Fibroblast of lung (primary cell): ENCODE data around the gene HIGD2A.

Source experiments
- EZH2 ChIP-seq: IDR thresholded peaks from 2 replicates; pipeline ENCODE4 v1.5.1; 2012; ENCODE audit warnings: low read length, control low read depth, mild to moderate bottlenecking; ENCODE audit errors: missing control alignments
- TF ChIP-seq, protein P1 (sequence below), 2 donors: IDR thresholded peaks in 1 of 2; conservative IDR thresholded peaks in 1 of 2; 1 replicate in 1 of 2; 2 replicates in 1 of 2; pipeline ENCODE4 v1.5.1; 2011 to 2012; ENCODE audit warnings: low read length in 2 of 2, control low read depth in 1 of 2, inconsistent platforms in 1 of 2, low read depth in 1 of 2, mild to moderate bottlenecking in 1 of 2

GRCh38 chr5:176369934-176370711 lies 18.4 kb upstream of the HIGD2A start:
- TF ChIP-seq, protein P1, sequence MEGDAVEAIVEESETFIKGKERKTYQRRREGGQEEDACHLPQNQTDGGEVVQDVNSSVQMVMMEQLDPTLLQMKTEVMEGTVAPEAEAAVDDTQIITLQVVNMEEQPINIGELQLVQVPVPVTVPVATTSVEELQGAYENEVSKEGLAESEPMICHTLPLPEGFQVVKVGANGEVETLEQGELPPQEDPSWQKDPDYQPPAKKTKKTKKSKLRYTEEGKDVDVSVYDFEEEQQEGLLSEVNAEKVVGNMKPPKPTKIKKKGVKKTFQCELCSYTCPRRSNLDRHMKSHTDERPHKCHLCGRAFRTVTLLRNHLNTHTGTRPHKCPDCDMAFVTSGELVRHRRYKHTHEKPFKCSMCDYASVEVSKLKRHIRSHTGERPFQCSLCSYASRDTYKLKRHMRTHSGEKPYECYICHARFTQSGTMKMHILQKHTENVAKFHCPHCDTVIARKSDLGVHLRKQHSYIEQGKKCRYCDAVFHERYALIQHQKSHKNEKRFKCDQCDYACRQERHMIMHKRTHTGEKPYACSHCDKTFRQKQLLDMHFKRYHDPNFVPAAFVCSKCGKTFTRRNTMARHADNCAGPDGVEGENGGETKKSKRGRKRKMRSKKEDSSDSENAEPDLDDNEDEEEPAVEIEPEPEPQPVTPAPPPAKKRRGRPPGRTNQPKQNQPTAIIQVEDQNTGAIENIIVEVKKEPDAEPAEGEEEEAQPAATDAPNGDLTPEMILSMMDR (conservative IDR thresholded peaks at IDR 0.05 in 1 of 2, IDR thresholded peaks at IDR 0.05 in 1 of 2; ENCODE audit: low read depth in 1 of 2, low read length in 2 of 2) = no peak
- no peak for TF ChIP-seq EZH2
